Activated naive CD4-positive, alpha-beta T cell treated with anti-CD3 and anti-CD28 coated beads for 36 hours (primary cell): ENCODE data around the gene BAIAP3. TPM values are rescaled to one million over a fixed set of nuclear protein-coding genes. Genes with fewer than 3 reads are reported as not detected.

Experiments used
- CTCF ChIA-PET: fragments of 350-600 bp; sonication (Branson Sonifier 250); formaldehyde crosslinking; loops from one replicate; lab custom pipeline; 2021; ENCODE audit warnings: antibody characterized with exemption; lab: Charles Lee
- DNase-seq: peaks from one replicate; pipeline ENCODE4 v3.0.0-alpha.2; 2020
- H3K27ac Mint-ChIP-seq: one replicate; pipeline ENCODE4 v1.8.0; 2021; ENCODE audit warnings: mild to moderate bottlenecking, mixed read lengths
- H3K27me3 Mint-ChIP-seq: one replicate; pipeline ENCODE4 v1.8.0; 2021; ENCODE audit warnings: low read depth, mixed read lengths
- H3K36me3 Mint-ChIP-seq: one replicate; pipeline ENCODE4 v1.8.0; 2021; ENCODE audit warnings: low read depth, mixed read lengths
- H3K4me1 Mint-ChIP-seq: one replicate; pipeline ENCODE4 v1.8.0; 2021; ENCODE audit warnings: low read depth, mixed read lengths
- H3K4me3 Mint-ChIP-seq: one replicate; pipeline ENCODE4 v1.8.0; 2021; ENCODE audit warnings: mild to moderate bottlenecking, moderate library complexity, mixed read lengths
- H3K9me3 Mint-ChIP-seq: one replicate; pipeline ENCODE4 v1.8.0; 2021; ENCODE audit warnings: mixed read lengths
- intact Hi-C: fragments of 100-400 bp; cut with micrococcal nuclease; formaldehyde crosslinking; loops from one replicate; pipeline ENCODE4 v1.15.1; 2023
- total RNA-seq, 2 experiments: library from RNA; stranded (reverse); gene quantifications; one replicate each; pipeline ENCODE4 v1.2.3, GENCODE V29; 2021

BAIAP3 gene
- total RNA-seq, 2 experiments from 2014 or later = 0.10 to 0.37 TPM

- intact Hi-C loops = loop anchor here (10.0 kb wide), 1 partner anchor 343 kb away; the partner anchor contains the start of gene JPT2
- Mint-ChIP-seq H3K4me3 (no peak overlapping the region), H3K27me3 (peaks cover 24% of the 10 kb centered on the region), H3K36me3 (no peaks in the 10 kb centered on the region), H3K4me1 (peaks cover 13% of the 10 kb centered on the region), H3K9me3 (no peaks in the 10 kb centered on the region), H3K27ac (no peak overlapping the region)
- CTCF ChIA-PET = interaction anchor here (0.7 to 2.5 kb wide), 2 partner anchors 10 to 61 kb away, joined by 5 to 7 read pairs; no protein-coding TSS in a partner anchor
- DNase-seq = peak; percentile 27
Observed at GRCh38 chr16:1331712-1332617, 1.5 kb upstream of the BAIAP3 start.

GRCh38 chr16:1332618-1333148 lies 762 bp upstream of the BAIAP3 start:
- CTCF ChIA-PET = interaction anchor here (0.7 to 2.5 kb wide), 2 partner anchors 10 to 61 kb away, joined by 5 to 7 read pairs; no protein-coding TSS in a partner anchor
- DNase-seq = no peak
- intact Hi-C loops = loop anchor here (10.0 kb wide), 1 partner anchor 342 kb away; the partner anchor contains the start of gene JPT2
- H3K27ac Mint-ChIP-seq = no peak overlapping the region
- peaks cover 24% of the 10 kb centered on the region for H3K27me3 Mint-ChIP-seq
- H3K4me3 Mint-ChIP-seq = no peak overlapping the region
- H3K9me3 Mint-ChIP-seq = no peaks in the 10 kb centered on the region
- peaks cover 13% of the 10 kb centered on the region for H3K4me1 Mint-ChIP-seq
- H3K36me3 Mint-ChIP-seq = no peaks in the 10 kb centered on the region

- Mint-ChIP-seq H3K9me3 (no peaks in the 10 kb centered on the region), H3K36me3 (no peaks in the 10 kb centered on the region), H3K4me3 (no peak overlapping the region), H3K27ac (no peak overlapping the region), H3K4me1 (peaks cover 13% of the 10 kb centered on the region), H3K27me3 (peaks cover 24% of the 10 kb centered on the region)
- CTCF ChIA-PET = no interaction called here
- DNase-seq = no peak
- intact Hi-C loops = loop anchor here (10.0 kb wide), 1 partner anchor 341 kb away; the partner anchor contains the start of gene JPT2
Observed at GRCh38 chr16:1333854-1334700, 632 bp downstream of the BAIAP3 start.

- peaks cover 24% of the 10 kb centered on the region for H3K27me3 Mint-ChIP-seq
- no peaks in the 10 kb centered on the region for H3K36me3 Mint-ChIP-seq
- H3K27ac Mint-ChIP-seq = no peak overlapping the region
- H3K4me1 Mint-ChIP-seq = peaks cover 13% of the 10 kb centered on the region
- CTCF ChIA-PET = interaction anchor here (0.8 kb wide), 1 partner anchor 25 kb away, joined by 3 read pairs; no protein-coding TSS in a partner anchor
- DNase-seq = no peak
- no peak overlapping the region for H3K4me3 Mint-ChIP-seq
- H3K9me3 Mint-ChIP-seq = no peaks in the 10 kb centered on the region
- intact Hi-C loops = loop anchor here (10.0 kb wide), 1 partner anchor 340 kb away; the partner anchor contains the start of gene JPT2
Observed at GRCh38 chr16:1334739-1335138, 1.3 kb downstream of the BAIAP3 start.

- no peaks in the 10 kb centered on the region for H3K36me3 Mint-ChIP-seq
Observed at GRCh38 chr16:1335211-1335971, 1.9 kb downstream of the BAIAP3 start.

GRCh38 chr16:1335996-1336395 lies 2.6 kb downstream of the BAIAP3 start:
- H3K36me3 Mint-ChIP-seq = no peaks in the 10 kb centered on the region
- CTCF ChIA-PET = interaction anchor here (1.0 kb wide), 1 partner anchor 28 kb away, joined by 3 read pairs; no protein-coding TSS in a partner anchor
- H3K9me3 Mint-ChIP-seq = no peaks in the 10 kb centered on the region
- H3K4me3 Mint-ChIP-seq = no peak overlapping the region
- no peak overlapping the region for H3K27ac Mint-ChIP-seq
- peaks cover 22% of the 10 kb centered on the region for H3K27me3 Mint-ChIP-seq
- peaks cover 13% of the 10 kb centered on the region for H3K4me1 Mint-ChIP-seq
- DNase-seq = no peak
- intact Hi-C loops = loop anchor here (10.0 kb wide), 1 partner anchor 339 kb away; the partner anchor contains the start of gene JPT2

More at GRCh38 chr16:1335211-1335971, 1.9 kb downstream of the BAIAP3 start:
- intact Hi-C loops = loop anchor here (10.0 kb wide), 1 partner anchor 339 kb away; the partner anchor contains the start of gene JPT2
- H3K27ac Mint-ChIP-seq = no peak overlapping the region
- no peak overlapping the region for H3K4me3 Mint-ChIP-seq
- CTCF ChIA-PET = interaction anchor here (0.8 to 1.0 kb wide), 2 partner anchors 24 to 28 kb away, joined by 3 read pairs; no protein-coding TSS in a partner anchor
- H3K9me3 Mint-ChIP-seq = no peaks in the 10 kb centered on the region
- H3K4me1 Mint-ChIP-seq = peaks cover 13% of the 10 kb centered on the region
- no peak for DNase-seq
- peaks cover 24% of the 10 kb centered on the region for H3K27me3 Mint-ChIP-seq

GRCh38 chr16:1336619-1337018 lies 3.2 kb downstream of the BAIAP3 start:
- Mint-ChIP-seq H3K27ac (no peak overlapping the region), H3K4me3 (no peak overlapping the region), H3K27me3 (peaks cover 19% of the 10 kb centered on the region), H3K4me1 (peaks cover 8% of the 10 kb centered on the region), H3K9me3 (no peaks in the 10 kb centered on the region), H3K36me3 (no peaks in the 10 kb centered on the region)
- CTCF ChIA-PET = interaction anchor here (1.0 kb wide), 1 partner anchor 27 kb away, joined by 3 read pairs; no protein-coding TSS in a partner anchor
- intact Hi-C loops = loop anchor here (10.0 kb wide), 1 partner anchor 338 kb away; the partner anchor contains the start of gene JPT2
- no peak for DNase-seq

GRCh38 chr16:1337486-1337885 lies 4.0 kb downstream of the BAIAP3 start:
- peaks cover 10% of the 10 kb centered on the region for H3K4me1 Mint-ChIP-seq

GRCh38 chr16:1338119-1338730 lies 4.8 kb downstream of the BAIAP3 start:
- Mint-ChIP-seq H3K27ac (no peak overlapping the region), H3K9me3 (no peaks in the 10 kb centered on the region), H3K4me3 (no peak overlapping the region), H3K36me3 (no peaks in the 10 kb centered on the region), H3K4me1 (peaks cover 14% of the 10 kb centered on the region), H3K27me3 (peaks cover 11% of the 10 kb centered on the region)
- DNase-seq = peak; percentile 50
- CTCF ChIA-PET = interaction anchor here (0.8 kb wide), 1 partner anchor 29 kb away, joined by 3 read pairs; the partner anchor contains the start of gene UBE2I
- intact Hi-C loops = loop anchor here (10.0 kb wide), 1 partner anchor 337 kb away; the partner anchor contains the start of gene JPT2

More at GRCh38 chr16:1337486-1337885, 4.0 kb downstream of the BAIAP3 start:
- Mint-ChIP-seq H3K36me3 (no peaks in the 10 kb centered on the region), H3K4me3 (no peak overlapping the region), H3K9me3 (no peaks in the 10 kb centered on the region), H3K27ac (no peak overlapping the region), H3K27me3 (peaks cover 15% of the 10 kb centered on the region)
- no peak for DNase-seq
- intact Hi-C loops = loop anchor here (10.0 kb wide), 1 partner anchor 337 kb away; the partner anchor contains the start of gene JPT2
- CTCF ChIA-PET = interaction anchor here (0.8 kb wide), 1 partner anchor 28 kb away, joined by 3 read pairs; the partner anchor contains the start of gene UBE2I

GRCh38 chr16:1338855-1339675 lies 5.6 kb downstream of the BAIAP3 start:
- CTCF ChIA-PET = no interaction called here
- intact Hi-C loops = loop anchor here (10.0 kb wide), 1 partner anchor 336 kb away; the partner anchor contains the start of gene JPT2
- Mint-ChIP-seq H3K27ac (no peak overlapping the region), H3K4me1 (peaks cover 17% of the 10 kb centered on the region), H3K27me3 (peaks cover 11% of the 10 kb centered on the region), H3K36me3 (no peaks in the 10 kb centered on the region), H3K9me3 (no peaks in the 10 kb centered on the region), H3K4me3 (no peak overlapping the region)
- no peak for DNase-seq
